ENCODE results near the gene TOR3A. TPM values are rescaled to one million over a fixed set of nuclear protein-coding genes. Genes with fewer than 3 reads are reported as not detected.
A peak's percentile ranks its signal among the peaks of the same experiment; 100 is the strongest.

The TOR3A gene
- polyA plus RNA-seq, 1 experiment, result 16.8 TPM

DNA sequence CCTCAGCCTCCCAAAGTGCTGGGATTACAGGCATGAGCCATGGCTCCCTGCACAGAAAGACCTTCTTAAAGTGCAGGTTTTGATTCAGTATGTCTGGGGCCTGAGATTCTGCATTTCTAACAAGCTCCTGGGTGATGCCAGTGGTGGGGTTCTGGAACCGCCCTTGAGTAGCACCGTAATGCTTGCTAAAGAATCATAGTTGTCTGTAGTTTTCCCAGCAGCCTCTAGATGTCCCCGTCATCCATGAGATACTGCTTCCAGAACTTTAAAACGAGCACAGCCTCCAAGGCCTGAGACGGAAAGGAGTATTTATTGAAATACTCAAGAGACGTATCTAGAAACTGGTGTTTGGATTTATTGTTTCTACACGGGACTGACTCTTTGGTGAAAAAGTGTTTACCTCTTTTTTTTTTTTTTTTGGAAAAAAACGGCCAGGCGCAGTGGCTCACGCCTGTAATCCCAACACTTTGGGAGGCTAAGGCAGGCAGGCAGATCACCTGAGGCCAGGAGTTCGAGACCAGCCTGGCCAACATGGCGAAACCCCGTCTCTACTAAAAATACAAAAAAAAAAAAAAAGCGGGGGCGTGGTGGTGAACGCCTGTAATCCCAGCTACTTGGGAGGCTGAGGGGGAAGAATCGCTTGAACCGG, 2.6 kb upstream of the TOR3A start:
- H3K4me3 ChIP-seq (ENCODE audit: low read depth, low read length), result no peak overlapping the region
- POLR2A ChIA-PET, result interaction anchor here (0.7 kb wide), 1 partner anchor 11 kb away, joined by 3 read pairs; no protein-coding TSS in a partner anchor
- H3K27ac ChIP-seq (ENCODE audit: low read depth, low read length), result no peak overlapping the region
- CTCF ChIA-PET, result interaction anchor here (0.5 to 5.2 kb wide), 54 partner anchors 8 to 1142 kb away, joined by 3 to 83 read pairs (median 4); partner anchors contain the start of genes AXDND1 and SOAT1
- TF ChIP-seq, protein P1, sequence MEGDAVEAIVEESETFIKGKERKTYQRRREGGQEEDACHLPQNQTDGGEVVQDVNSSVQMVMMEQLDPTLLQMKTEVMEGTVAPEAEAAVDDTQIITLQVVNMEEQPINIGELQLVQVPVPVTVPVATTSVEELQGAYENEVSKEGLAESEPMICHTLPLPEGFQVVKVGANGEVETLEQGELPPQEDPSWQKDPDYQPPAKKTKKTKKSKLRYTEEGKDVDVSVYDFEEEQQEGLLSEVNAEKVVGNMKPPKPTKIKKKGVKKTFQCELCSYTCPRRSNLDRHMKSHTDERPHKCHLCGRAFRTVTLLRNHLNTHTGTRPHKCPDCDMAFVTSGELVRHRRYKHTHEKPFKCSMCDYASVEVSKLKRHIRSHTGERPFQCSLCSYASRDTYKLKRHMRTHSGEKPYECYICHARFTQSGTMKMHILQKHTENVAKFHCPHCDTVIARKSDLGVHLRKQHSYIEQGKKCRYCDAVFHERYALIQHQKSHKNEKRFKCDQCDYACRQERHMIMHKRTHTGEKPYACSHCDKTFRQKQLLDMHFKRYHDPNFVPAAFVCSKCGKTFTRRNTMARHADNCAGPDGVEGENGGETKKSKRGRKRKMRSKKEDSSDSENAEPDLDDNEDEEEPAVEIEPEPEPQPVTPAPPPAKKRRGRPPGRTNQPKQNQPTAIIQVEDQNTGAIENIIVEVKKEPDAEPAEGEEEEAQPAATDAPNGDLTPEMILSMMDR (IDR thresholded peaks at IDR 0.05; ENCODE audit: low read depth, low read length), result peak; percentile 80
- DNase-seq (ENCODE audit: low read depth, low spot score), result peak; percentile 66
- H3K27me3 ChIP-seq (ENCODE audit: control insufficient read depth, insufficient read depth, low read length), result no peaks in the 10 kb centered on the region
- no peaks in the 10 kb centered on the region for H3K9me3 ChIP-seq (ENCODE audit: control insufficient read depth, insufficient read depth, low read length)

DNA sequence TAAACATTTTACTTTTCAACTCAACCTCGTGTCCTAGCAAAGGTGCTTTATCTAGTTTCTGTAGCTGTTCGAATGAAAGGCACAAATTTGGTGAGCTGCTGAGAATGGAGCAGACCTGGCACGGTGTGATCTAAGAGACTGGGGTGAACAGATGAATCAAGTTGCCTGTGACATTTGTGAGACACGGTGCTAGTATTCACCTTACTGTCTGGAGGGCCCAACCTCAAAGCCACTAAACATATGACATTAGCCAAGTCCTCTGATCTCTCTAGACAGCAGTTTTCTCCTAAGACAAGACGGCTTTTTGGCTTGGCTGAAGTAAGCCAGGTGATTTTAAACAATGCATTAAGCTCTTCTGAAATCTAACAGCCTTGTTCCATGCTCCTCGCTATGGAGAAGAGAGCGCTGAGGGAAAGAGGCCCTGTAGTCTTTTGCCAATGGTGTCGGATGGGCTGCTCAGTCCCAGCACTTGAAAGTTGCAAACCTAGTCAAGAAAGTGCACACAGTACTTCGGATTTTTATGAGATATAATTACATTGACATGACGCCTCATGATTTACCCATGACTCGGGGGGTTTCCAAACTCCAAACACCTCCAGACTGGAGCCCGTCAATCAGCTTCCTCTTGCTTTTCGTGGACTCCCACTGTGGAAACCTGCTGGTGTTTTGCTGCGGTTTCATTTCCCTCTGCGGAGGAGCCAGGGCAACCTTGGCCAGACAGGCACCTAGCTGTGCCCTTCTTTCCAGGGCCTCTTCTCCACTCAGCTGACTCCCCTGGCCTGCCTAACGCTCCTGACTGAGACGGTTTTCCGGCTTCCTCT, 794 bp upstream of the TOR3A start:
- ChIA-PET POLR2A (interaction anchor here (1.4 kb wide), 1 partner anchor 213 kb away, joined by 3 read pairs; the partner anchor contains the start of gene SOAT1), CTCF (interaction anchor here (1.1 to 5.2 kb wide), 3 partner anchors 39 to 579 kb away, joined by 3 to 83 read pairs (median 3); no protein-coding TSS in a partner anchor)
- peak overlapping the region; percentile 77 for H3K27ac ChIP-seq (ENCODE audit: low read depth, low read length)
- no peaks in the 10 kb centered on the region for H3K27me3 ChIP-seq (ENCODE audit: control insufficient read depth, insufficient read depth, low read length)
- TF ChIP-seq, protein P1 (IDR thresholded peaks at IDR 0.05; ENCODE audit: low read depth, low read length), result no peak
- H3K9me3 ChIP-seq (ENCODE audit: control insufficient read depth, insufficient read depth, low read length), result no peaks in the 10 kb centered on the region
- DNase-seq (ENCODE audit: low read depth, low spot score), result no peak
- peak overlapping the region; percentile 86 for H3K4me3 ChIP-seq (ENCODE audit: low read depth, low read length)

DNA sequence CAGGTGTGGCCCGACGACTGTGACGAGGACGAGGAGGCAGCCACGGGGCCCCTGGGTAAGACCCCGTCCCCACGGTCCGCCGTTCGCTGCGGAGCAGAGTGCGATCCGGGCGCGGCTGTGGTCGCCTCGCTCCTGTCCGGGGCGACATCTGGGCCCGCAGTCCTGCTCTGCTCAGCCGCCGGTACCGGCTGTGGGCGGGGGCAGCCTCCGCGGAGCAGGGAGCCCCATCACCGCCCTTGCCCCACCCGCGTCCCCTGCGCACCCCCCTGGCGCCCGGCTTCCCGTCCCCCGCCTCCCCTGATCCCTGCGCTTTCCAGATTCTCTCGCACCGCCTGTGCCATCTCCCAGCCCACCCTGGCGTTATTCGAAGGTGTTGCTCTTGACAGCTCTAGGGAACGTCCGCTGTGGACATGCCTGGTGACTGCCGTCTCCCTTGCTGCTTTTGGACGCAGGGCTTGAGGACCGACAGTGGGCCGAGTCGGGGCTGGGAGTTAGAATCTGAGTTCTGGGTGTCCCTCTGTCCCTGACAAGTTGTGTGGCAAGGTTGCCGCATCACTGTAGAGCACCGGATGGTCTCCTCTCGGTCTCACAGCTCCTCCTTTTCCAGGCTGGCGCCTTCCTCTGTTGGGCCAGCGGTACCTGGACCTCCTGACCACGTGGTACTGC, 596 bp downstream of the TOR3A start:
- TF ChIP-seq, protein P1 (IDR thresholded peaks at IDR 0.05; ENCODE audit: low read depth, low read length), result no peak

DNA sequence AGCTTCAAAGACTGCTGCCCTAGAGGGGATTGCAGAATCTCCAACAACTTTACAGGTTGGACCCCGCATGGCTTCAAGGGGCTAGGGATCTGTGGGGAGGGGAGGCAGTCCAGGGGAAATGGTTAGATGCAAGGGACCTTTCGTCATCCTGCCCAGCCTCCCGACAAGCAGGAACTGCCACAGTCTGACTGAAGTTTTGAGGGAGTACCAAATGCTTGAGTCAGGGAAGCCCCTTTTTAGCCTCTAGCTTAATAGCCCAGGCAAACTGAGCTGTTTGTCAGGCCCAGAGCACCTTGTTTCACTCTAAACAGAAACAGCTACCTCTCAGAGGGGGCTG, 1.1 kb downstream of the TOR3A start:
- peak overlapping the region; percentile 86 for H3K4me3 ChIP-seq (ENCODE audit: low read depth, low read length)
- H3K27me3 ChIP-seq (ENCODE audit: control insufficient read depth, insufficient read depth, low read length), result no peaks in the 10 kb centered on the region
- TF ChIP-seq, protein P1 (IDR thresholded peaks at IDR 0.05; ENCODE audit: low read depth, low read length), result no peak
- no peak for DNase-seq (ENCODE audit: low read depth, low spot score)
- no peaks in the 10 kb centered on the region for H3K9me3 ChIP-seq (ENCODE audit: control insufficient read depth, insufficient read depth, low read length)
- ChIA-PET CTCF (interaction anchor here (0.7 to 1.3 kb wide), 5 partner anchors 38 to 287 kb away, joined by 3 to 5 read pairs (median 3); no protein-coding TSS in a partner anchor), POLR2A (interaction anchor here (0.5 to 1.9 kb wide), 4 partner anchors 9 to 542 kb away, joined by 3 to 9 read pairs (median 5); partner anchors contain the start of gene SOAT1)
- peak overlapping the region; percentile 47 for H3K27ac ChIP-seq (ENCODE audit: low read depth, low read length)

More for the DNA sequence above, 596 bp downstream of the TOR3A start:
- H3K27ac ChIP-seq (ENCODE audit: low read depth, low read length), result peak overlapping the region; percentile 47
- H3K9me3 ChIP-seq (ENCODE audit: control insufficient read depth, insufficient read depth, low read length), result no peaks in the 10 kb centered on the region
- H3K4me3 ChIP-seq (ENCODE audit: low read depth, low read length), result peak overlapping the region; percentile 86
- H3K27me3 ChIP-seq (ENCODE audit: control insufficient read depth, insufficient read depth, low read length), result no peaks in the 10 kb centered on the region
- CTCF ChIA-PET, result interaction anchor here (0.7 to 1.3 kb wide), 5 partner anchors 39 to 288 kb away, joined by 3 to 5 read pairs (median 3); no protein-coding TSS in a partner anchor
- no peak for DNase-seq (ENCODE audit: low read depth, low spot score)
- POLR2A ChIA-PET, result interaction anchor here (0.5 to 1.9 kb wide), 5 partner anchors 10 to 541 kb away, joined by 3 to 10 read pairs (median 7); partner anchors contain the start of gene SOAT1
